CD4-positive, alpha-beta T cell treated with Interleukin-4 for 1 hour (primary cell): Measurements from ENCODE around the gene ELSPBP1.
"Not testable (repeated sequence)": the region's sequence is repeated elsewhere in the genome, so short reads cannot be mapped to it uniquely, and the experiment has no call there.

ENCODE experiments used
- DNase-seq, 2 donors: peaks; one replicate each; pipeline ENCODE4 v3.0.0-alpha.2; 2020 to 2022

The ELSPBP1 gene

DNA sequence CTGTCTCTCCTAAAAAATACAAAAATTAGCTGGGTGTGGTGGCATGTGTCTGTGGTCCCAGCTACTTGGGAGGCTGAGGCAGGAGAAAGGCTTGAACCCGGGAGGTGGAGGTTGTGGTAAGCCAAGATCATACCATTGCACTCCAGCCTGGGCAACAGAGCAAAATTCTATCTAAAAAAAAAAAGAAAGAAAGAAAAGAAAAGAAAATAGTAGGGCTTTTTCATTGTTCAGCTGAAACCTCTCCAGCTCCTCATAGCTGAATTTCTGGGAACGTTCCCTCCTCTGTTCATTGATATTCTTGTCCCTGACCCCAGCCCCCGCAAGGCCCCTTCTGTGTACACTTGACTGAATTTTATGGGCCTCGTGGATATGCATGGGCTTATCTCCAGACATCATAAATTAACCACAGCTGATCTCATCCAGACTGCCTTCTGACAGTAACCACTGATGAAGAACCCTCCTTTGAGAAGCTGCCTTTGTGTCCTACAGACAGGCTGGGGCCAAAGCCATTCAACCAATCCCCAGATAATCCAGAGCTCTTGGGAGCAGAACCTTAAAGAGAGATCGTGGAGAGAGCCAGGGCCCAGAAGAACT lies at the start of gene ELSPBP1:
TSS of gene ELSPBP1 (plus strand) at position 424 of the 594 bp plus-strand sequence. CDS start 14,036 bp downstream, outside the sequence.
- DNase-seq, result no peak

DNA sequence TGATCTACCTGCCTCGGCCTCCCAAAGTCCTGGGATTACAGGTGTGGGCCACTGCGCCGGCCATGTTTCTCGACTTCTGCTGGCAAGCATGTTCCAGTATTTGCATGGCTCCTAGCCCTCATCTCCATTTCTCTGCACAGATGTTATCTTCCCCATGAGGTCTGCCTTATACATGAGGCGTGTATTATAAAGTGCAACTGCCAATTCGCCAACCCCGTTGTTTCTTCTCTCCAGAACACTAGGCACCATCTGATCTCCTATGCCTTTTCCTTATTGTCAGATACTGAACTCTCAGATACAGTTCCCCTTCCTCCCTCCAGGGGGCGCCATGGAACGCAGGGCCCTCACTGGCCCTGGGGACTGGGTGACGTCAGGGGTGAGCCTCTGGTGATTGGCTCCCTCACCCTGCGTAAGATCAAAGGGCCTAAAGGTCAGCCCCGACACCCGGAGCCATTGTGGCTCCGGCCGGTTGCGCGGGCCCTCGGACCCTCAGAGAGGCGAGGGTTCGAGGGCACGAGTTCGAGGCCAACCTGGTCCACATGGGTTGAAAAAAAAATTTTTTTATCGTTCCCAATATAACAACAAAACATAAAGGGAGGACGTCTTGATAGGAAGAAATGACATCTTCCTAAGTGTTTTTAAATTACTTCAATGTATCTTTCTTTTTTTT lies 44.4 kb upstream of the ELSPBP1 start:
- not testable (repeated sequence) for DNase-seq

DNA sequence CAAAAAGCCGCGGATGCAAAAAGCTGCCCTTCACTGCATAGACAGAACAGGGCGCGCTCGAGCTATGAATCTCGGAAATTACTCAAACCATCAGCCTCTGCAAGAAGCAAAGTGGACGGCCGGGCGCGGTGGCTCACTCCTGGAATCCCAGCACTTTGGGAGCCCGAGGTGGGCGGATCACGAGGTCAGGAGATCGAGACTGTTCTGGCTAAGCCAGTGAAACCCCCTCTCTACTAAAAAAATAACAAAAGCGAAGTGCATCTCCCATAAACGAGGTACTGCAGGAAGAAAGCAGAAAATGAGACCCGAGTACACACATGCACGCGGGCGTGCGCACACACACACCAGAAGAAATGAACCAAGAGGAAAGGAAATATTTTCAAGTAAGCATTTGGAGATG lies 42.3 kb upstream of the ELSPBP1 start:
- not testable (repeated sequence) for DNase-seq

DNA sequence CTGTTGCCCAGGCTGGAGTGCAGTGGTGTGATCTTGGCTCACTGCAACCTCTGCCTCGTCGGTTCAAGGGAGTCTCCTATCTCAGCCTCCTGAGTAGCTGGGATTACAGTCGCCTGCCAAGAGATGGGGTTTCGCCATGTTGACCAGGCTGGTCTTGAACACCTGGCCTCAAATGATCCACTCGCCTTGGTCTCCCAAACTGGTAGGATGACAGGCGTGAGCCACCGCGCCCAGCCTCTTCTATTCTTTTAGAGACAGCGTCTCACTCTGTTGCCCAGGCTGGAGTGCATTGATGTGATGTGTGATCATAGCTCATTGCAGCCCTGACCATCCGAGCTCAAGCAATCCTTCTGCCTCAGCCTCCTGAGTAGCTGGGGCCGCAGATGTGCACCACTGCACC lies 38.5 kb upstream of the ELSPBP1 start:
- DNase-seq, result not testable (repeated sequence)

DNA sequence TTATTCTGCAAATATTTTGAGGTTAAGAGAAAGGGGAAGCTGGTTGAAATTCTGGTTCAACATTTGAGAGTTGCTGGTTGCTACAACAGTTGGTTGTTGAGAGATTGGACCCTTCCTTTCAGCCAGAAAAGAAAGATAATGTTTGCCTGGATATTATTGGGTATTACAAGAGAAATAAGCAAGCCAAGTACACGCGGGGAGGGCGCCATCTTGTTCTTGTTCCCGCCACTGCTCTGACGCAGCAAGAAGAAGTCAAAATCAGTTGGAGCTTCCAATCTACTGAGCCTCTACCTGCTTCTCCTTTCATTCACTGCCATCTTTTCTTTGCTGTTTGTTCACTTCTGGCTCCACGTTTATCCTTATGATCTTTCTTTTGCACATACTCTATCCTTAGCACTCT lies 20.9 kb upstream of the ELSPBP1 start:
- DNase-seq, result no peak

DNA sequence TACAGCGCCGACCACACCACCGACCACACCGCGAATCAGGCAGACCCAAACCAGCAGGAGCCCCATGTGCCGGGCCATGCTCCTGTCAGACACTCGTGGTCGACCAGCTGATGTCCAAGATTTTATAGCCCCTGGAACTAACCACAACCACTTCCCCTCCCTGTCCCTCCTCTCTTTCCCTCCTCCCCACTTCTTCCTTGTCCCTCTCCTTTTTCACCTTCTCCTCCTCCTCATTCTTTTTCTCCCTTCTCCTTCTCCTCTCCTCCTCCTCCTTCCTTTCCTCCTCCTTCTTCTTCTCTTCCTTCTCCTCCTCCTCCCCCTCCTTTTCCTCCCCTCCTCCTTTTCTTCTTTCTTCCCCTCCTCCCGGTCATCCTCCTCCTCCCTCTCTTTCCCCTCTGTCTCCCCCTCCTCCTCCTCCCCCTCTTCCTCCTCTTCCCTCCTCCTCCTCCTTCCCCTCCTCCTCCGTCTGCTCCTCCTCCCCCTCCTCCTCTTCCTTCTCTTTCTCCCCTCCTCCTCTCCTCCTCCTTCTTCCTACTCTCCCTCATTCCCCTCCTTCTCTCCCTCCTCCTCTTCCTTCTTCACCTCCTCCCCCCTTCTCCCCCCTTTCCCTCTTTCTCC lies 3.1 kb upstream of the ELSPBP1 start:
- DNase-seq, result no peak

DNA sequence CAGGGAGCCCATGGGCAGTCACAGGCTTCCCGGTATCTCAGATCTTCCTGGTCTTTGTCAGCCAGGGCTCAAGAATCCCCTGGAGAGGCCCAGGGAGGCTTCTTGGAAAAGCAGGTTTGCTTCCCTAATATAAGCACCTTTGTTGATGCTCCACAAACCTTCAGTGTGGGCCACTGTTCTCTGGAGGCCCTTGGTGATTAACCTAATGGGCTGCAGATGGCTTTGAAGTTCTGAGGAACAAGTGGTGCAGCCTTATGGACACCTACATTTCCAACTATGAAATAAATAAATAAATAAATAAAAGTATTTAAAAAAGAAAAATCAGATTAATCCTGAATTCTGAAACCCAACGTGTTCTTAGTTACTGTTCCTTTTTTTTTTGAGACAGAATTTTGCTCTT lies 2.4 kb upstream of the ELSPBP1 start, which contains the start of gene BSPH1:
TSS of gene BSPH1 (minus strand) at position 101 of the 400 bp plus-strand sequence. CDS start at position 12, 89 bp downstream.
- no peak for DNase-seq

DNA sequence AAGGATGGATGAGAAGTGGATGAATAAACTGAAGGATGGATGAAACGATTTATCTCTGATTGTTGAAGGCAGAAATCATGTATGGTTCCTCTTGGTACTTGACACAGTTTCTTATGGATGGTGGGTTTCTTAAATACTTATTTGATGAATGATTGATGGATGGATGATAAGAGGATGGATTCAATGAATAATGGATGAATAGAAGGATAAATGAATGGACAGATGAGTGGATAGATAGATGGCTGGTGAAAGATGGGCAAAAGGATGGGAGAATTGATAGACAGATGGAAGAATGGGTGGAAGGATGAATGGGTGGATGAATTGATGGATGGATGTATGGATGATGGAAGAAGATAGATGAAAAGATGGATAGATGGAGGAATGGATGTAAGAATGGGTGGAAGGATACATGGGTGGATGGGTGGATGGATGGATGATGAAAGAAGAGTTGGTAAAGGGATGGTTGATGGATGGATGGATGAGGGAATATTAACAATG lies 1.8 kb downstream of the ELSPBP1 start:
- DNase-seq, result no peak

DNA sequence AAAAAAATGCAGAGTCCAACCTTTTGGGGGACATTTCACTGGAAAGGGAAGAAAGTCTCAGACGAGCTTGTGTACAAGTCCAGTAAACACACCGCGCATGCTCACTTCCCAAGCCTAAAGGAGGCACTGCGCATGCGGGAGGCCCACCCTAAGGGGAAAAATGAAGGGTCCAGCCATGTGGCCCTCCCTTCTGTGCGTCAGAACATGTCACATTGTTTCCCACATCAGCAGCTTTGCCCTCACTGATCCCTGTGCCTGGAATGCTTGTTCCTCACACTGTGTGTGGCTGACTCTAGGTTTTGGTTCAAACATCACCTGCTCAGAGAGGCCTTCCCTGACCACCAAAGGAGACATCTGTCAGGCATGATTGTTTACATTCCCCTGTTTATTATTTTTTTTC lies 4.4 kb downstream of the ELSPBP1 start:
- no peak for DNase-seq

DNA sequence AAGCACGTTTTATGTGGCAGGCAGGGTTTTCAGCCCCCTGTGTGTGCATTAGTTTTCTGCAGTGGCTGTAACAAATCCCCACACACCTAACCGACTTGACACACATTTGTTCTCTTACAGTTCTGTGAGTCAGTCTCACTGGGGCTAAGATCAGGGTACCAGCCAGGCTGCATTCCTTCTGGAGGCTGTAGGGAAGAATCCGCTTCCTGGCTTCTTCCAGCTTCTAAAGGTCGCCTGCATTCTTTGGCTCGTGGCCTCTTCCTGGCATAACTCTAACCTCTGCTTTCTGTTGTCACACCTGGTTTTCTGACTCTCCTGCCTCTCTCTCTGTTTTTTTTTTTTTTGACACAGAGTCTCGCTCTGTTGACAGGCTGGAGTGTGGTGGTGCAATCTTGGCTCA lies 6.4 kb downstream of the ELSPBP1 start:
- no peak for DNase-seq

DNA sequence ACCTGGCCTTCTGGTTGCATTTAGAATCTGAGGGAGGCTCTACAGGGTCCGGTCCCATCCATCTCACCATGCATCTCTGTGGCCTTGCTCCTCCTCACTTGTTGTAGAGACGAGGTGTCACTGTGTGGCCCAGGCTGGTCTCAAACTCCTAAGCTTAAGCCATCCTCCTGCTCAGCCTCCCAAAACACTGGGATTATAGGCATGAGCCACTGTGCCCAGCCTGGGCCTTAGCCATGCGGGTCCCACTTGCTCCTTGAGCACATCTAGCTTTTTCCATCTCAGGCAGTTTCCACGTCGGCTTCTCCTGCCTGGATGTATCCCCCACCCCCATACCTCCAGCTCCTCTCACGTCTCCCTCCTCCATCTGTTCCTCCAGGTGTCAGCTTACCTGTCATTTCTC lies 9.8 kb downstream of the ELSPBP1 start:
- no peak for DNase-seq

DNA sequence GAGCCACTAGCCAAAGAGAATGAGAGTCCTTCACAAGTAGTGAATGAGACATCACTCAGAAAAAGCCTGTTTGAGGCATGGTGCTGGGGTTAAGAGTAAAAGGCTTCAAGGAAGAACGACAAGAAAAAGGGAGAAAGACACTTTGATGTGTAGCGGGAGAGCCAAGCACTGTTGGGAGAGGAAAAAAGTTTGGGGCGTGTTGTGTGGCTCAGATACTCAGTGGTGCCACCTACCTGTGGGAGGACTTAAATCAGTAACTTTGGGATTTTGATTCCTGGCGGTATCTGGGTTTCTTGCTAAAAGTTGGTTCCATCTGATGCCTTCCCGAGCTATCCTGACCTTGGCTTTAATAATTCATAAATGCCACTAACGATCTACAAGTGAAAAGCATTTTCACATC lies 12.3 kb downstream of the ELSPBP1 start:
- no peak for DNase-seq

DNA sequence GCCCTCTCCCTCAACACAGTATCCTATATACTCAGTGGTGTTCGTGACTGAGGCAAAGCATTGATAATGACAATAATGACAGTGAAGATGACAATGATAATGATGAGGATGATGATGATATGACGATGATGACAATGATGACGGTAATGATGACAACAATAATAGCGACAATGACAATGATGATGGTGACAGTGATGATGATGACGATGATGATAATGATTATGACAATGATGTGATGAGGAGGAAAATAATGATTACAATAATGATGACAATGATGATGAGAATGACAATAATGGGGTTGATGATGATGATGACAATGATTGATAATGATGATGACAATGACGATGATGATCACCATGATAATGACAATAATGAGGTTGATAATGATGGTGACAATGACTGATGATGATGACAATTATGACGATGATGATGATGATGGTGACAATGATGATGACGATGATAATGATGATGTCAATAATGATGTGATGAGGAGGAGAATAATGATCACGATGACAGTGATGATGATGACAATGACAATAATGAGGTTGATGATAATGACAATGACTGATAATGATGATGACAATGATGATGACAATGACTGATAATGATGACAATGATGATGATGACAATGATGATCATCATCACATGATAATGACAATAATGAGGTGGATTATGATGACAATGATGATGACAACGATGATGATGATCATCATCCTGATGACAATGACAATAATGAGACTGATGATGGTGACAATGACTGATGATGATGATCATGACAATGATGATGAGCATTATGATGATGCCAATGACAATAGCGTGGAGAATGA lies 16.7 kb downstream of the ELSPBP1 start:
- no peak for DNase-seq

DNA sequence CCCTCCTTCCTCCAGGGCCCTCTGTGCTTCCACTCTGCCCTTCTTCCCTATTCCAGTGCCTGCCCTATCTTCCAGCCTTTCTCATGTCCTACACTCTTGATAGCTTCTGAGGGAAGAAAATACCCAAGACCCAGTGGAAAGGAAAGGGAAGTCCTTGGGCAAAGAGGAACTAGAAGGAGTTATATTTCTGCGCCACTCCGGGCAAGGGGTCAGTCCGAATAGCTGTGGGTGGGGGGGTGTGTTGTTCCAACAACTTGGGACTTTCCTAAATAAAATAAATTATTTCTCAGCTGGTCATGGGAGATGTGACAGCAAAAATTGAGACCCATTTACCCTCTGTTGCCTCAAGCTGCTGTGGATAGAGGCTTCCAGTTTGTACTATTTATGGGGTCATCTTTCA lies 26.3 kb downstream of the ELSPBP1 start:
- no peak for DNase-seq

DNA sequence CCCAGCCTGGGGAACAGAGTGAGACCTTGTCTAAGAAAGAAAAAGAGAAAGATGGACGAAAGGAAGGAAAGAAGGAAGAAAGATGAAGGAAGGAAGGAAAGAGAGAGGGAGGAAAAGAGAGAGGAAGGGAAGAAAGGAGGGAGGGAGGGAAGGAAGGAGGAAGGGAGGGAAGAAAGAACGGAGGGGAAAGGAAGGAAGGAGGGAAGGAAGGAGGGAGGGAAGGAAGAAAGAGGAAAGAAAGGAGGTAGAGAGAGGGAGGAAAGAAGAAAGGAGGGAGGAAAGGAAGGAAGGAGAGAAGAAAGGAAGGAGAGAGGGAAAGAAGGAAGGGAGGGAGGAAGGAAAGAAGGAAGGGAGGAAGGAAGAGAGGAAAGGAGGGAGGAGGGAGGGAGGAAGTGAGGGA lies 28.6 kb downstream of the ELSPBP1 start:
- DNase-seq, result no peak

DNA sequence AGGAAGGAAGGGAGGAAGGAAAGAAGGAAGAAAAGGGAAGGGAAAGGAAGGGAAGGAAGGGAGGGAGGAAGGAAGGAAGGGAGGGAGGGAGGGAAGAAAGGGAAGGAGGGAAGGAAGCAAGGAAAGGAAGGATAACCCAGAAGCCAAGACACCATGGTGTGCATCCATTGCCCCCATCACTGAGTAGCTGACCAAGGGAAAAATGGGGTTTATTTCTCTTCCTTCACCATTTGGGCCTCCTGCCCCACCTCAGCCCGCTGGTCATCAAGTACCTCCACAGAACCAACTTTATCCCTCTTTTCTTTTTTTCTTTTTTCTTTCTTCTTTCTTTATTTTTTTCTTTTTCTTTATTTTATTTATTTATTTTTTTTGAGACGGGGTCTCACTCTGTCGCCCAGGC lies 29.1 kb downstream of the ELSPBP1 start:
- DNase-seq, result no peak

DNA sequence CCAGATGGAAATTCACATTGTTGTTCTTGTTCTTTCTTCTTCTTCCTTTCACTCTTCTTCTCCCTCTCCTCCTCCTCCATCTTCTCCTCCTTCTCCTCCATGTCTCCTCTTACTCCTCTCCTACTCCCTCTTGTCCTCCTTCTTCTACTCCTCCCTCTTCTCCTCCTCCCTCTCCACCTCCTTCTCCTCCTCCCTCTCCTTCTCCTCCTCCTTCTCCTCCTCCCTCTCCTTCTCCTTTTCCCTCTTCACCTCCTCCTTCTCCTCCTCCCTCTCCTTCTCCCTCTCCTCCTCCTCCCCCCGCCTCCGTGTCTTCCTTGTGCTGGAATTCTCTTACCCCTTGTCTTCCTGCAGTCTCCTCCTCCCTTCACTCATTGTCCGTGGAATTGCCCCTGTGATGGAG lies 31.0 kb downstream of the ELSPBP1 start:
- DNase-seq, result no peak

DNA sequence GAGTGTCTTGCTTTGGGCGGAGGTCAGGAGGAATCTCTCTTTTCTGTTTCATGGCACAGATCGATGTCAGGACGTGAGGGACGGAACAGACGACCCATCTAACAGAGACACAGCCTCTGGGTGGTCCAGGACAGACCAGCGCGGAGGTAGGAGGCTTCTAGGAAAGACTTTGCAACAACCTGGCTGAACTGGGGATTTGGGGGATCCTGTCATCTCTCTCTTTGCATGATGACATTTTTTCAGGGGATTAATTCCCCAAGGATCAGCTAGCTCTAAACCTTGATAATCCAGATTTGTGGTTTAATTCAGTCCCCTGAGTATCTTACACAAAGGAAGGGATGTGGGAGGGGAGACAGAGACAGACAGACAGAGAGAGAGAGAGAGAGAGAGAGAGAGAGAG lies 35.0 kb downstream of the ELSPBP1 start:
- no peak for DNase-seq

DNA sequence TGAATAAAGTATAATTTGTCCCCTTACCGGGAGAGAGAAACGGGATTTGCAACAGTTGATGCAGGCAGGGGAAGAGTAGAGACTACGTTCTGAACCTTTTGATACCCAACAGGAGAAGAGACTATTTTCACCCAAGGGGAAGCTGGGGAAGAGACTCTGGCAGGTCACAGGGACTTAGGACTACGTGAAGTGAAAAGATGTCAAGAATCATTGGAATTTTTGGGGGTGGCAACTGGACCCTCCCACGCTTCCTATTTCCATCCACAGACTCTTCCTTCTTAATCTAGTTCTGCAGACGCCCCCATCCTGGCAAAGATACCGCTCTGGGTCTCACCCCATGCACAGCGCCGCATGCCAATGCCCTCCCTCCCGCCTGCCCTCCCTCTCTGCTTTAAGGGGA lies 35.6 kb downstream of the ELSPBP1 start:
- DNase-seq, result no peak

DNA sequence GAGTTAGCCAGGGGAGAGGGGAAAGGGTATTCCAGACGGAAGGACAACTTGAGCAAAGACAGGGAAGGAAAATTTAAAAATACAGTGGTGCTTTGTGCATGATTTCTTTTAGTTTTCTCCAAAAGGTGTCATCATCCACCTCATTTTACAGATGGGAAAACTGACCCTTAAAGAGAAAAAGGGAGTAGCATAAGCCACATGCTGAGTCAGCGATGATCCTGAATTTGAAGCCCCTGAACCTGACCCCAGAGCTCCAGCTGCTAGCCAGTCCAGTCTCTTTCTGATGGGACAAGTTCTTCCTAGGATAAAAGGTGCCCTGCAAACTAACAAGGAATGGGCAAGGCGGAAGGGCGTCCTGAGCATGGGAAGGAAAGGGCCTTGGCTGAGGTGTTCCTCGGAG lies 39.2 kb downstream of the ELSPBP1 start:
- no peak for DNase-seq

DNA sequence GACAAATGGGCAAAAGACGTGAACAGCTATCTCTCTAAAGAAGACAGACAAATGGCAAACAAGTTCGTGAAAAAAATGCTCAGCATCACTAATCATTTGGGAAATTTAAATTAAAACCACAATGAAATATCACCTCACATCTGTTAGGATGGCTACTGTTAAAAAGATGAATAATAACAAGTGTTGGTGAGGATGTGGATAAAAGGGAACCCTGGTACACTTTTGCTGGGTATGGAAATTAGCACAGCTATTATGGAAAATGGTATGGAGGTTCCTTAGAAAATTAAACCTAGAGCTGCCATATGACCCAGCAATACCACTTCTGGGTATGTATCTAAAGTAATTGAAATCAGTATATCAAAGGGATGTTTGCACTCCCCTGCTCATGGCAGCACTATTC lies 42.3 kb downstream of the ELSPBP1 start:
- DNase-seq, result no peak

DNA sequence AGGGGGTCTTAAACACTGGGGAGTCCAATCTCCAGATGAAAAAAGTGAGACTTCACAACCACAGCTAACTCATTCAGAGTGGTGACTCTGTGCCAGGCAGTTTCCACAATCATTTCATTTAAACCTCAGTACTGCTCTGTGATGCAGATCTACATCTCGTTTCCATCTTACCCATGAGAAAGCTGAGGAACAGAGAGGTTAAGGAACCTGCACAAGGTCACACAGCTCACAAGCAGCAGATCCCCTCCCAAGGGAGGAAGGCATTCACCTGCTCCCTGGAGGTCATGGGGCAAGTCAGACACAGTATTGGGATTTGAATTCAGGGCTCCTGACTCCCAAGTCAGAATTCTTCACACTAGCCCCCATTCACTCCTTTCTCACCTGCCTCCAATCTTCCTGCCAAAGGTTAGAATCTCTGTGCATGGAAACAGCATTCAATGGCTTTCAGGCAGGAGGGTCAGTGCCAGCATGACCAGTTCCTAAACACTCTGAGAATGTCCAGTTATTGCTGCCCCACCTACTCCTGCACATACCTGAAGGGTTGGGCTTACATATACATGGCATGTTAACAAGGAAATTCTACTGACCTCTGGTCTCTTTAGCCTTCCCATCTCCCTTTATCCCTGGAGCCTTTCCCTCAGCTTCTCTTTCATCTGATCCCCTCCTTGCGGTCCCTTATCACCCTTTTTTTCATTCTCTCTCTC lies 47.6 kb downstream of the ELSPBP1 start:
- no peak for DNase-seq
